ENCODE results near the gene SGK1. TPM values are rescaled to one million over a fixed set of nuclear protein-coding genes. Genes with fewer than 3 reads are reported as not detected.

SGK1 gene
- total RNA-seq, result 34.3 and 327 TPM in 2 replicates

DNA sequence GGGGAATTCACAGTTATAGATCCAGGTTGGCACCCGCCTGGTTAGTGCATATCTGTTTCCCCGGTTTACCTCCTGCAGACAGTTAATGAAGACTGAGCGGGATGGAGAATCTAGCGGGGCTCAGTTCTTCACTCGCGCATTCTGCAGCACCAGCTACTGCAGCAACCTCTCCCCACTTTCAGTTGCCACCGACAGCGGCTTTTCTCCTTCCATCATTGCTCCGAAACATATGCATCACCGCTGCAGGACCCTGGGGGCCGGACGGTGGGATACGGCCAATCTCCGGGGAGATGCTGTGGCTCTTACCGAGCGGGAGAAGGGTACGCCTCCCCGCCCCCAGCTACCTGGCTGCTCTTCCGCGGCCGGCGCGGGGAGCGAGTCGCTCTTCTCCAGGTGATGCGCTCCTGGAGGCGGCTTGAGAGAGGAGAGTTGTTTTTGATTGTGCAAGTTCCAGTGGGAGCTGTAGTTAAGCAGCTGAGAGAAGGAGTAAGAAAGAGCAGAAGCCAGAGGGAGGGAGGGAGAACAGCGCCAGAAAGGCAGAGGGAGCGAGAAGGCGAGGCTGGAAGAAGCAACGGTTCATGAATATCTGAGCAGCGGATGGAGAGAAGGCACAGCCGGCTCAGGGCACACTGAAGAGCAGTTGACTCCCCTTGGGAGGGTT, at the start of gene SGK1:
TSS of gene SGK1 (minus strand) at position 642 of the 661 bp plus-strand sequence. CDS start 652 bp downstream, outside the sequence.

Data from bladder microvascular endothelial cell (primary cell).